ENCODE measurements around the gene CDH13.

DNA sequence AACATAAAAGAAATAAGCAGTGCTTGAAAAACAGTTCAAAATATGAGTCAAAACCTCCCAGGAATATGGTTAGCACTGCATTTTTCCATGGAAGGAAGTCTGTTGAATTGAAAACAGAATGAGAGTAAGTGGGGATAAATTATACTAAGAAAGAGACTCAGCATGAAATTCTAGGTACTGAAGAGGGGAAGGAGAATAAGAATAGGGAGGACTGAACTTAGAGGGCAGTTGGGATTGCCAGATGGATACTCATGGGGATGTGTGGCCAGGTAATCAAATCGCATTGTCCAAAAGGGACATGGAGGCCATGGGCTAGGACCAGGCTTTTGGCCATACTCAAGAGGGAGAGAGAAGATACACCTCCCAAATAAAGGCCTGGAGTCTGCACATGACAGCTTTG is 247.9 kb downstream of the CDH13 start:
- no peak for TF ChIP-seq CTCF (IDR thresholded peaks at IDR 0.05; ENCODE audit: borderline replicate concordance, extremely low read depth, low read length, poor library complexity, severe bottlenecking)
- TF ChIP-seq EZH2 (IDR thresholded peaks at IDR 0.05; ENCODE audit: borderline replicate concordance, low read depth, low read length, severe bottlenecking), result no peak
